Measurements from ENCODE around the gene IPO11.
"Not testable (repeated sequence)": the region's sequence is repeated elsewhere in the genome, so short reads cannot be mapped to it uniquely, and the experiment has no call there.

IPO11 gene

DNA sequence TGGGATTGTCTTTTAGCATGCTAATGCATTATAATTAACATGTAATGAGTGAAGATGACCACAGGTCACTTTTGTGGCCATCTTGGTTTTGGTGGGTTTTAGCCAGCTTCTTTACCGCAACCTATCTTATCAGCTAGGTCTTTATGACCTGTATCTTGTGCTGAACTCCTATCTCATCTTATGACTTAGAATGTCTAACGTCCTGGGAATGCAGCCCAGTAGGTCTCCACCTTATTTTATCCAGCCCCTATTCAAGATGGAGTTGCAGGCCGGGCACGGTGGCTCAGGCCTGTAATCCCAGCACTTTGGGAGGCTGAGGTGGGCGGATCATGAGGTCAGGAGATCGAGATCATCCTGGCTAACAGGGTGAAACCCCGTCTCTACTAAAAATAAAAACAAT is 211.9 kb downstream of the IPO11 start:
- not testable (repeated sequence) for H3K9ac ChIP-seq (ENCODE audit: low read length); H3K4me1 ChIP-seq (ENCODE audit: control insufficient read depth, insufficient read depth, low read length); H3K4me3 ChIP-seq (ENCODE audit: low read length); H3K27me3 ChIP-seq (ENCODE audit: control insufficient read depth, insufficient read depth, low read length); H3K27ac ChIP-seq (ENCODE audit: low read depth, low read length); H3K36me3 ChIP-seq (ENCODE audit: control insufficient read depth, insufficient read depth, low read length)

- no peak overlapping the region for H3K27ac ChIP-seq (ENCODE audit: low read depth, low read length)
- H3K4me3 ChIP-seq (ENCODE audit: low read length) = no peak overlapping the region
- no peak overlapping the region for H3K9ac ChIP-seq (ENCODE audit: low read length)
- H3K36me3 ChIP-seq (ENCODE audit: control insufficient read depth, insufficient read depth, low read length) = no peaks in the 10 kb centered on the region
- no peaks in the 10 kb centered on the region for H3K4me1 ChIP-seq (ENCODE audit: control insufficient read depth, insufficient read depth, low read length)
- H3K27me3 ChIP-seq (ENCODE audit: control insufficient read depth, insufficient read depth, low read length) = no peaks in the 10 kb centered on the region
Observed at GRCh38 chr5:62626534-62626933, 214.0 kb downstream of the IPO11 start.

GRCh38 chr5:62627121-62627520 is 214.6 kb downstream of the IPO11 start:
- Histone ChIP-seq H3K4me1 (ENCODE audit: control insufficient read depth, insufficient read depth, low read length) (no peaks in the 10 kb centered on the region), H3K27me3 (ENCODE audit: control insufficient read depth, insufficient read depth, low read length) (no peaks in the 10 kb centered on the region), H3K27ac (ENCODE audit: low read depth, low read length) (no peak overlapping the region), H3K9ac (ENCODE audit: low read length) (no peak overlapping the region), H3K4me3 (ENCODE audit: low read length) (no peak overlapping the region), H3K36me3 (ENCODE audit: control insufficient read depth, insufficient read depth, low read length) (no peaks in the 10 kb centered on the region)

- H3K4me3 ChIP-seq (ENCODE audit: low read length) = no peak overlapping the region
- H3K4me1 ChIP-seq (ENCODE audit: control insufficient read depth, insufficient read depth, low read length) = no peaks in the 10 kb centered on the region
- H3K27ac ChIP-seq (ENCODE audit: low read depth, low read length) = no peak overlapping the region
- no peaks in the 10 kb centered on the region for H3K27me3 ChIP-seq (ENCODE audit: control insufficient read depth, insufficient read depth, low read length)
- no peaks in the 10 kb centered on the region for H3K36me3 ChIP-seq (ENCODE audit: control insufficient read depth, insufficient read depth, low read length)
- no peak overlapping the region for H3K9ac ChIP-seq (ENCODE audit: low read length)
Observed at GRCh38 chr5:62627901-62628300, 215.3 kb downstream of the IPO11 start.

DNA sequence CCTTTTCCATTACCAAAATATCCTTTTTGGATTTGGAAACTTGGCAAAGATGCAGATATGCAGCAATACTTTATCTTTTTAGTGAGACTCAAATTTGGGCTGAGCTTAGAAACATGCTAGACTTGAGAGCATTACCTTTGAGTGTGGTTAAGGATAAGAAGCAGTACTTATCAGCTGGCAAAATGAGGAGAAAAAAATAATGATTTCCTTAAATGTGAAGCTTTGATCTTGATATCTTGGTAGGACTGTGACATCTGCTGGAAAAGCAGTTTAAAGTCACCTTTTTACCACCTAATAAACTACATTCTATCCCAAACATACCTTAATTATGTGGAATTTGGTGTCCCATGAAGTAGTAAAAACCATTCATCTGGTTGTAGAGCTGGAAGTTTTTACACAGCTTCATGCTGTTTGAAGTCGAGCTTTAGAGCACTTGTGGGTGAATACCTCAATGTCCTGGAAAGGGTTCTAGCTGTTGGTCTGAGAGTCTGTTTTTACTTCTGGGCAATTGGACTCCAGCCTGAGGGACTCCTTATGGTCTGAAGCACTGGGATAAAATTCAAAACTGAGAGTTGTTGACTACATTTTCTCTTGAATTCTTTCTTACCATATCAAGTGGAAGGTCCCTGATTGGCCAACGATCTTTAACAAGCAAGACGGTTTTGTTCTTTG is 219.5 kb downstream of the IPO11 start:
- Histone ChIP-seq H3K4me3 (ENCODE audit: low read length) (no peak overlapping the region), H3K36me3 (ENCODE audit: control insufficient read depth, insufficient read depth, low read length) (no peaks in the 10 kb centered on the region), H3K27me3 (ENCODE audit: control insufficient read depth, insufficient read depth, low read length) (no peaks in the 10 kb centered on the region), H3K4me1 (ENCODE audit: control insufficient read depth, insufficient read depth, low read length) (no peaks in the 10 kb centered on the region), H3K9ac (ENCODE audit: low read length) (no peak overlapping the region), H3K27ac (ENCODE audit: low read depth, low read length) (no peak overlapping the region)

GRCh38 chr5:62633243-62633642 is 220.7 kb downstream of the IPO11 start:
- Histone ChIP-seq H3K27me3 (ENCODE audit: control insufficient read depth, insufficient read depth, low read length) (no peaks in the 10 kb centered on the region), H3K36me3 (ENCODE audit: control insufficient read depth, insufficient read depth, low read length) (no peaks in the 10 kb centered on the region), H3K9ac (ENCODE audit: low read length) (no peak overlapping the region), H3K4me3 (ENCODE audit: low read length) (no peak overlapping the region), H3K27ac (ENCODE audit: low read depth, low read length) (no peak overlapping the region), H3K4me1 (ENCODE audit: control insufficient read depth, insufficient read depth, low read length) (no peaks in the 10 kb centered on the region)

GRCh38 chr5:62640446-62640845 is 227.9 kb downstream of the IPO11 start:
- H3K36me3 ChIP-seq (ENCODE audit: control insufficient read depth, insufficient read depth, low read length) = no peaks in the 10 kb centered on the region
- no peaks in the 10 kb centered on the region for H3K27me3 ChIP-seq (ENCODE audit: control insufficient read depth, insufficient read depth, low read length)
- no peaks in the 10 kb centered on the region for H3K4me1 ChIP-seq (ENCODE audit: control insufficient read depth, insufficient read depth, low read length)
- H3K9ac ChIP-seq (ENCODE audit: low read length) = no peak overlapping the region
- H3K27ac ChIP-seq (ENCODE audit: low read depth, low read length) = no peak overlapping the region
- no peak overlapping the region for H3K4me3 ChIP-seq (ENCODE audit: low read length)

DNA sequence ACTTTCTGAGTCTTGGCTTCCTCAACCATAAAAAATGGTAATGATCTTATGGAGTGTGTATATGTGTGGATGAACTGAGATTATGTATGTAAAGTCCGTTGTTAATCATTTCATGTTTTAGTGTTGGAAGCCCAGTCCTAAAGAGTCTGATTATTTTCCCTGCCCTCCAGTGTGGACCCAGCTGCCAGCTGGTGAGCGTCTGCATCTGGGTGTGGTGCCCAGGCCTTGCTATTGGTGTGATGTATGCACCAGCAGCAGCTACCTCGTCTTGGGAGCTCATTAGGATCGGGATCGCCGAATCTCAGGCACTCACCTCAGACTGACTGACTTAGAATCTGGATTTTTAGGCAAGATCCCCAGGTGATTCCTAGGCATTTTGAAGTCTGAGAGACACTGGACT is 229.9 kb downstream of the IPO11 start:
- no peak overlapping the region for H3K27ac ChIP-seq (ENCODE audit: low read depth, low read length)
- H3K9ac ChIP-seq (ENCODE audit: low read length) = no peak overlapping the region
- no peaks in the 10 kb centered on the region for H3K36me3 ChIP-seq (ENCODE audit: control insufficient read depth, insufficient read depth, low read length)
- H3K4me1 ChIP-seq (ENCODE audit: control insufficient read depth, insufficient read depth, low read length) = no peaks in the 10 kb centered on the region
- no peak overlapping the region for H3K4me3 ChIP-seq (ENCODE audit: low read length)
- H3K27me3 ChIP-seq (ENCODE audit: control insufficient read depth, insufficient read depth, low read length) = no peaks in the 10 kb centered on the region

GRCh38 chr5:62643556-62644451 is 231.2 kb downstream of the IPO11 start:
- Histone ChIP-seq H3K4me1 (ENCODE audit: control insufficient read depth, insufficient read depth, low read length) (no peaks in the 10 kb centered on the region), H3K27ac (ENCODE audit: low read depth, low read length) (no peak overlapping the region), H3K4me3 (ENCODE audit: low read length) (no peak overlapping the region), H3K27me3 (ENCODE audit: control insufficient read depth, insufficient read depth, low read length) (no peaks in the 10 kb centered on the region), H3K36me3 (ENCODE audit: control insufficient read depth, insufficient read depth, low read length) (no peaks in the 10 kb centered on the region), H3K9ac (ENCODE audit: low read length) (no peak overlapping the region)

DNA sequence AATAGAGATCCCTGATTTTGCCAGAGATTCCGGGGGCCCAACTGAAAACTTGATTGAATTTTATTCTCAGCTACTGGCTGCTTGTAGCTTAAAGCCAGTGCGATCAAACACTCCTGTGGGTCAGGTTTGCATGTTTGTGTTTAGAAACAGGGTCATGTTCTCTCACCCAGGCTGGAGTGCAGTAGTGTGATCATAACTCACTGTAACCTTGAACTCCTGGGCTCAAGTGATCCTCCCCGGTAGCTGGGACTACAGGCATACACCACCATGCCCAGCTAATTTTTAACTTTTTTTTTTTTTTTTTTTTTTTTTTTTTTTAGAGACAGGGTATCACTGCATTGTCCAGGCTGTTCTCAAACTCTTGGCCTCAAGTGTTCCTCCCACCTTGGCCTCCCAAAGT is 232.7 kb downstream of the IPO11 start:
- H3K36me3 ChIP-seq (ENCODE audit: control insufficient read depth, insufficient read depth, low read length) = no peaks in the 10 kb centered on the region
- no peaks in the 10 kb centered on the region for H3K27me3 ChIP-seq (ENCODE audit: control insufficient read depth, insufficient read depth, low read length)
- no peak overlapping the region for H3K4me3 ChIP-seq (ENCODE audit: low read length)
- no peak overlapping the region for H3K9ac ChIP-seq (ENCODE audit: low read length)
- no peak overlapping the region for H3K27ac ChIP-seq (ENCODE audit: low read depth, low read length)
- H3K4me1 ChIP-seq (ENCODE audit: control insufficient read depth, insufficient read depth, low read length) = no peaks in the 10 kb centered on the region

GRCh38 chr5:62647241-62647640 is 234.7 kb downstream of the IPO11 start:
- Histone ChIP-seq H3K36me3 (ENCODE audit: control insufficient read depth, insufficient read depth, low read length) (no peaks in the 10 kb centered on the region), H3K27ac (ENCODE audit: low read depth, low read length) (no peak overlapping the region), H3K9ac (ENCODE audit: low read length) (no peak overlapping the region), H3K4me3 (ENCODE audit: low read length) (no peak overlapping the region), H3K27me3 (ENCODE audit: control insufficient read depth, insufficient read depth, low read length) (no peaks in the 10 kb centered on the region), H3K4me1 (ENCODE audit: control insufficient read depth, insufficient read depth, low read length) (no peaks in the 10 kb centered on the region)

- no peak overlapping the region for H3K9ac ChIP-seq (ENCODE audit: low read length)
- H3K4me1 ChIP-seq (ENCODE audit: control insufficient read depth, insufficient read depth, low read length) = no peaks in the 10 kb centered on the region
- no peak overlapping the region for H3K27ac ChIP-seq (ENCODE audit: low read depth, low read length)
- H3K4me3 ChIP-seq (ENCODE audit: low read length) = no peak overlapping the region
- no peaks in the 10 kb centered on the region for H3K36me3 ChIP-seq (ENCODE audit: control insufficient read depth, insufficient read depth, low read length)
- H3K27me3 ChIP-seq (ENCODE audit: control insufficient read depth, insufficient read depth, low read length) = no peaks in the 10 kb centered on the region
Observed at GRCh38 chr5:62649025-62649424, 236.5 kb downstream of the IPO11 start.

Measured in rectal smooth muscle tissue (tissue), 1 donor.